WERI-Rb-1 (cell line): ENCODE results near the gene ADA.

ENCODE experiments used
- DNase-seq: peaks from one replicate; pipeline ENCODE4 v3.0.0-alpha.2; 2020
- H3K27ac ChIP-seq: fragments of 250-450 bp; sonication (Bioruptor Pico); 2 replicates; pipeline ENCODE4 v1.5.1; 2020; ENCODE audit warnings: mild to moderate bottlenecking, moderate library complexity
- H3K27me3 ChIP-seq: fragments of 250-450 bp; sonication (Bioruptor Pico); 2 replicates; pipeline ENCODE4 v1.5.1; 2021; ENCODE audit warnings: mild to moderate bottlenecking, low read depth, moderate library complexity; ENCODE audit not compliant: insufficient read depth, severe bottlenecking
- H3K36me3 ChIP-seq: fragments of 250-450 bp; sonication (Bioruptor Pico); 2 replicates; pipeline ENCODE4 v1.5.1; 2020; ENCODE audit warnings: mild to moderate bottlenecking, moderate library complexity
- H3K4me3 ChIP-seq: 2 replicates; pipeline ENCODE4 v1.5.1; 2011; ENCODE audit warnings: low read depth, mild to moderate bottlenecking, control low read depth, low read length
- H3K9me3 ChIP-seq: fragments of 250-450 bp; sonication (Bioruptor Pico); 2 replicates; pipeline ENCODE4 v1.5.1; 2021; ENCODE audit warnings: mild to moderate bottlenecking, moderate library complexity; ENCODE audit not compliant: severe bottlenecking
- TF ChIP-seq, protein P1 (sequence below): IDR thresholded peaks from 2 replicates; pipeline ENCODE4 v1.5.1; 2011; ENCODE audit warnings: low read depth, mild to moderate bottlenecking, control low read depth, inconsistent platforms, low read length

Gene ADA

DNA sequence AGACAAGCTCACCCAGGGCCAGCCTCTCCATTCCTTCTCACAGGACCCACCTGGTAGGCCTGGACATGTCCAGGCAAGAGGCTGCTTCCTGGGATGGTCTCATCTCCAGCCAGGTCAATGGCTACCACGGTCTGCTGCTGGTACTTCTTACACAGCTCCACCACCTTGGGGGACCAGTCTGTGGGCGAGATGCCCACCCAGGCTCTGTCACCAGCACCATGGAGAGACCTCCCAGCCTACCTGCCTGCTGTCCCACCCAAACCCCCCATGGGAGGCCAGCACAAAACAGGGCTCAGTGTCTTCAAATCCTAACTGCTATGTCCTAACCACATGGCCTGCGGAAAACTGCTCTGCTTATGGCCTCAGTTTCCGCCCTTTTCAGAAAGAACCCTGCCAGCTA lies 27.3 kb downstream of the ADA start:
- H3K9me3 ChIP-seq, result no peaks in the 10 kb centered on the region
- TF ChIP-seq, protein P1, sequence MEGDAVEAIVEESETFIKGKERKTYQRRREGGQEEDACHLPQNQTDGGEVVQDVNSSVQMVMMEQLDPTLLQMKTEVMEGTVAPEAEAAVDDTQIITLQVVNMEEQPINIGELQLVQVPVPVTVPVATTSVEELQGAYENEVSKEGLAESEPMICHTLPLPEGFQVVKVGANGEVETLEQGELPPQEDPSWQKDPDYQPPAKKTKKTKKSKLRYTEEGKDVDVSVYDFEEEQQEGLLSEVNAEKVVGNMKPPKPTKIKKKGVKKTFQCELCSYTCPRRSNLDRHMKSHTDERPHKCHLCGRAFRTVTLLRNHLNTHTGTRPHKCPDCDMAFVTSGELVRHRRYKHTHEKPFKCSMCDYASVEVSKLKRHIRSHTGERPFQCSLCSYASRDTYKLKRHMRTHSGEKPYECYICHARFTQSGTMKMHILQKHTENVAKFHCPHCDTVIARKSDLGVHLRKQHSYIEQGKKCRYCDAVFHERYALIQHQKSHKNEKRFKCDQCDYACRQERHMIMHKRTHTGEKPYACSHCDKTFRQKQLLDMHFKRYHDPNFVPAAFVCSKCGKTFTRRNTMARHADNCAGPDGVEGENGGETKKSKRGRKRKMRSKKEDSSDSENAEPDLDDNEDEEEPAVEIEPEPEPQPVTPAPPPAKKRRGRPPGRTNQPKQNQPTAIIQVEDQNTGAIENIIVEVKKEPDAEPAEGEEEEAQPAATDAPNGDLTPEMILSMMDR, result no peak
- H3K27ac ChIP-seq, result no peak overlapping the region
- no peaks in the 10 kb centered on the region for H3K27me3 ChIP-seq
- DNase-seq, result no peak
- H3K4me3 ChIP-seq, result no peak overlapping the region
- H3K36me3 ChIP-seq, result peaks cover 40% of the 10 kb centered on the region

DNA sequence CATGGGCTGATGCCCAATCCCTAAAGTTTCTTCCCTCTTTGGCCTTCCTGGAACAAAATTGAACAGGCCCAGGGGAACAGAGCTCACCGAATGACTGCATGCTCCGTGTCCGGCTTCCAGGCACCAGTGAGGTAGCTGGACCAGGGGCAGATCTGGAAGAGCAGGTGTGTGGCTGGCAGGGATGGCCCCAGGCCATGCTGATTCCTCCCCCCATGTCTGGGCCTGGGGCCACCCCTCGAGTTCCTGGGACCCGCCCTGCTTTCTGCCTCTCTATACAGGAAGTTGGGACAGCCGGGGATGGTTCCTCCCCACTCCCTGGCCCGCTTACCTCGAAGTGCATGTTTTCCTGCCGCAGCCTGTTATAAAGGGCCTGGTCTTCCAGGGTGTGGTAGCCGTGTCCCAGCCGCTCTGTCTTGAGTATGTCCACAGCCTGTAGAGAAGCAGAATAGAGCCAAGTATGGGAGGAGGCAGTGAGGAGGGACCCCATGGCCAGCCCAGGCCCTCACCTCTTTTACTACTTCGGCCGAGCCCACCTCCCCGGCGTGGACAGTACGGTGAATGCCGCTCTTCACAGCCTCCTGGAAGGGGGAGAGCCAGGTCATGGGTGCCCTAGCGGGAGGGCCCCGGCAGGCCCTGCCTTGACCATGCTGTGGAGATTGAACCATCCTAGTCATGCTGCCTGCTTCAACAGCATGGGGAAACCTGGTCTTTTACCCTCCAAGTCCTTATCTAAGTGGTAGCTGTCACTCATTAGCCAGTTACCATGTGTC lies 28.8 kb downstream of the ADA start:
- H3K27ac ChIP-seq, result no peak overlapping the region
- TF ChIP-seq, protein P1, result no peak
- peaks cover 40% of the 10 kb centered on the region for H3K36me3 ChIP-seq
- DNase-seq, result no peak
- H3K9me3 ChIP-seq, result no peaks in the 10 kb centered on the region
- H3K4me3 ChIP-seq, result no peak overlapping the region
- H3K27me3 ChIP-seq, result no peaks in the 10 kb centered on the region

DNA sequence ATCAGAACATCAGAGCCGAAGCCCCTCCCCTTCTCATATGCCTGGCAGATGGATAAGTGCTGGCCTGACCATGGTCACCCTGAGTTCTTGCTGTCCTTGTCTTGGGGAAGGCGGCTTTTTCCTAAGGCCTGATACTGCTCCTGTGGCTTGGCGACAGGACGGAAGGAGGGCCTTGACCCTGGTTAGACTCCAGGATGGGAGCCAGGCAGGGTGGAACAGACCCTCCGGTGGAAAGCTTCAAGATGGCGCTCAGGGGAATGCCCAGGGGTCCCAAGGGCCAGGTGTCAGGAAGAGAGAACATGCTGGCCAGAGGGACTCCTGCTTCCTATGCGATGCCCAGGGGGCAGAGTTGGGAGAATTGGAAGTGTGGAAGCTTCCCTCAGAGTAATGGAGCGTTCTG lies 29.6 kb downstream of the ADA start:
- Histone ChIP-seq H3K4me3 (no peak overlapping the region), H3K27me3 (no peaks in the 10 kb centered on the region), H3K9me3 (no peaks in the 10 kb centered on the region), H3K36me3 (peaks cover 40% of the 10 kb centered on the region), H3K27ac (no peak overlapping the region)
- no peak for DNase-seq
- TF ChIP-seq, protein P1, result no peak

DNA sequence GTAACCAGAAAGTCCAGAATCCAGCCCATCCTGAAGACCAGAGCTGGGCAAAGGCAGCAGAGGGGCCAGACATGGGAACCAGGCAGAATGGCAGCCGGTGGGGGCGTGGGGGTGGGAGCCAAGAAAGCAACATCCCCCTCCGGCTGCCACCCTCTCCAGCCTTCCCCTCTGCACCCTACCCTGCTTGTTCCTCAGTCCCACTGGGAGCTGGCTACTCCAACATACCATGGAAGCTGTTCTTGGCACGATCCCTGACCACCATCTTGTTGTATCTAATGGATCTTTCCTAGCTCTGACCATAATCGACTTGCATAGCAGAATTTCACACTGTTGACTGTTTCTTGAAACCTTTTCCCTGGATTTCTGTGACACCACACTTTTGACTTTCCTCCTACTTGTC lies 30.2 kb downstream of the ADA start:
- H3K36me3 ChIP-seq, result peaks cover 40% of the 10 kb centered on the region

DNA sequence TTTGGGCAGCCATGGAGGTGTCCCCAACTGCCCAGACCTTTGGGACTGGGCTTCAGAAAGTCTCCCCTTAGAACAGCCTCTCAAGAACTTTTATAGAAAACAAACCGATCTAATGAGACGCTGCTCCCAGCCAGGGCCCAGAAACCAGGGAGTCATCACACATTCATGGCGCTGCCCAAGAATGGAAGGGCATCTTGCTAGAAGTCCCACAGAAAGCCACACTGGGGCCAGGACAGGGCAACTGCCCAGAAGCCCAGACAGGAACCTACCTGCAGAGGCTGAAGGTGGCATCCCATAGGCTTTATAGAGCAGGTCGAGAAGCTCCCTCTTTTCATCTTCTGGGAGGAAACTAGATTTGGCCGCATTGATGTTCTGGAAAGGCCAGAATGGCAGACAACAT lies 31.5 kb downstream of the ADA start:
- Histone ChIP-seq H3K4me3 (no peak overlapping the region), H3K9me3 (no peaks in the 10 kb centered on the region), H3K27me3 (no peaks in the 10 kb centered on the region), H3K36me3 (peaks cover 40% of the 10 kb centered on the region), H3K27ac (no peak overlapping the region)
- TF ChIP-seq, protein P1, result no peak
- no peak for DNase-seq

More for the DNA sequence above, 30.2 kb downstream of the ADA start:
- TF ChIP-seq, protein P1, result no peak
- H3K27ac ChIP-seq, result no peak overlapping the region
- no peaks in the 10 kb centered on the region for H3K9me3 ChIP-seq
- no peak overlapping the region for H3K4me3 ChIP-seq
- no peaks in the 10 kb centered on the region for H3K27me3 ChIP-seq
- no peak for DNase-seq

DNA sequence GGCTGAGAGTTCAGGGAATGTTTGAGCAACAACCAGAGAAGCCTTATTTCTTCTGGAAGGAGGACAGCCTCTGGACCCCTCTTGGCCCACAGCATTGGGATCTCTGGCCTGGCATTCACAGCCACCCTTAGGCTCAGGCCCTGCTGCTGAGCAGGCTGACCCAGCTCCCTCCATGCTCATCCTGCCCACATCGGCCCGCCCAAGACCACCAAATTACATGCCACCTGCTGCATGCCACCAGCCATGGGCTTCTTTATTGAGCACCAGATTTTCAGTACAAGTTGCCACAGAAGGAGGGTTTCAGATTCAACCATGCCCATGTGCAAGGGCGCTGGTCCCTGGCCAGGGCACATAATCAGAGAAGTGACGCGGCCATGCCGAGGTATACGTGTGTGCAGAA lies 32.2 kb downstream of the ADA start:
- Histone ChIP-seq H3K36me3 (peaks cover 43% of the 10 kb centered on the region), H3K27ac (no peak overlapping the region)

More for the DNA sequence above, 32.2 kb downstream of the ADA start:
- no peaks in the 10 kb centered on the region for H3K9me3 ChIP-seq
- no peak for DNase-seq
- TF ChIP-seq, protein P1, result no peak
- H3K4me3 ChIP-seq, result no peak overlapping the region
- no peaks in the 10 kb centered on the region for H3K27me3 ChIP-seq
